Suppressor macrophage treated with lipopolysaccharide for 4 hours (primary cell): Measurements from ENCODE around the gene SPATC1L.

Experiments
- DNase-seq: peaks from one replicate; pipeline ENCODE4 v3.0.0-alpha.2; 2020

SPATC1L gene

GRCh38 chr21:46160907-46161632, 23.2 kb downstream of the SPATC1L start:
- no peak for DNase-seq

- no peak for DNase-seq
These were observed 23.7 kb downstream of the SPATC1L start for GRCh38 chr21:46160657-46160906.

- no peak for DNase-seq
These were observed 24.2 kb downstream of the SPATC1L start for GRCh38 chr21:46159841-46160656.

GRCh38 chr21:46159390-46159789, 24.9 kb downstream of the SPATC1L start:
- no peak for DNase-seq

- no peak for DNase-seq
These were observed 25.5 kb downstream of the SPATC1L start for GRCh38 chr21:46158666-46159300.

- no peak for DNase-seq
These were observed 26.2 kb downstream of the SPATC1L start for GRCh38 chr21:46157987-46158451.

- no peak for DNase-seq
These were observed 26.8 kb downstream of the SPATC1L start for GRCh38 chr21:46157396-46157986.

GRCh38 chr21:46156678-46157077, 27.6 kb downstream of the SPATC1L start:
- DNase-seq = no peak

GRCh38 chr21:46156378-46156645, 27.9 kb downstream of the SPATC1L start:
- no peak for DNase-seq

GRCh38 chr21:46155514-46156377, 28.5 kb downstream of the SPATC1L start, which contains the start of gene FTCD:
Gene FTCD, minus strand, starts transcription at chr21:46155579. Its CDS starts 56 bp downstream, at chr21:46155523.
- DNase-seq = no peak

- DNase-seq = no peak
These were observed 29.2 kb downstream of the SPATC1L start for GRCh38 chr21:46154955-46155513.

GRCh38 chr21:46154155-46154954, 29.9 kb downstream of the SPATC1L start:
- DNase-seq = no peak

- peak; percentile 42 for DNase-seq
These were observed 30.8 kb downstream of the SPATC1L start for GRCh38 chr21:46153247-46154154.

- DNase-seq = no peak
These were observed 31.4 kb downstream of the SPATC1L start for GRCh38 chr21:46152927-46153246.

- DNase-seq = no peak
These were observed 32.0 kb downstream of the SPATC1L start for GRCh38 chr21:46151989-46152926.

- DNase-seq = no peak
These were observed 32.8 kb downstream of the SPATC1L start for GRCh38 chr21:46151261-46151988.

GRCh38 chr21:46150491-46151121, 33.7 kb downstream of the SPATC1L start:
- DNase-seq = no peak

- DNase-seq = no peak
These were observed 34.2 kb downstream of the SPATC1L start for GRCh38 chr21:46150073-46150472.
